Duodenal mucosa (tissue), 2 donors: ENCODE results near the gene MAP7D1.
"Not testable (repeated sequence)": the region's sequence is repeated elsewhere in the genome, so short reads cannot be mapped to it uniquely, and the experiment has no call there.

Experiments used
- H3K27ac ChIP-seq: one replicate; pipeline ENCODE4 v1.7.0; 2013; ENCODE audit warnings: low read depth, low read length
- H3K27me3 ChIP-seq, 2 donors: one replicate each; pipeline ENCODE4 v1.7.0; 2013; ENCODE audit warnings: low read length in 2 of 2, control low read depth in 1 of 2; ENCODE audit not compliant: insufficient read depth in 2 of 2, control insufficient read depth in 1 of 2
- H3K36me3 ChIP-seq, 2 donors: one replicate each; pipeline ENCODE4 v1.7.0; 2013; ENCODE audit warnings: low read length in 2 of 2, control low read depth in 1 of 2; ENCODE audit not compliant: insufficient read depth in 2 of 2, control insufficient read depth in 1 of 2
- H3K4me1 ChIP-seq, 2 donors: one replicate each; pipeline ENCODE4 v1.7.0; 2013; ENCODE audit warnings: low read length in 2 of 2, control low read depth in 1 of 2; ENCODE audit not compliant: insufficient read depth in 2 of 2, control insufficient read depth in 1 of 2
- H3K4me3 ChIP-seq, 2 donors: one replicate each; pipeline ENCODE4 v1.7.0; 2013; ENCODE audit warnings: low read length in 2 of 2, low read depth in 1 of 2
- H3K9ac ChIP-seq, 2 donors: one replicate each; pipeline ENCODE4 v1.7.0; 2013; ENCODE audit warnings: low read length in 2 of 2, low read depth in 1 of 2
- H3K9me3 ChIP-seq, 2 donors: one replicate each; pipeline ENCODE4 v1.7.0; 2013; ENCODE audit warnings: low read length in 2 of 2, control low read depth in 1 of 2; ENCODE audit not compliant: control insufficient read depth in 1 of 2

Gene MAP7D1

GRCh38 chr1:36221901-36222300 lies 65.9 kb downstream of the MAP7D1 start:
- H3K36me3 ChIP-seq, H3K27ac ChIP-seq, H3K9me3 ChIP-seq, H3K9ac ChIP-seq, H3K4me3 ChIP-seq, H3K27me3 ChIP-seq: not testable (repeated sequence)
- peaks cover 9 to 25% of the 10 kb centered on the region in 2 donors for H3K4me1 ChIP-seq

DNA sequence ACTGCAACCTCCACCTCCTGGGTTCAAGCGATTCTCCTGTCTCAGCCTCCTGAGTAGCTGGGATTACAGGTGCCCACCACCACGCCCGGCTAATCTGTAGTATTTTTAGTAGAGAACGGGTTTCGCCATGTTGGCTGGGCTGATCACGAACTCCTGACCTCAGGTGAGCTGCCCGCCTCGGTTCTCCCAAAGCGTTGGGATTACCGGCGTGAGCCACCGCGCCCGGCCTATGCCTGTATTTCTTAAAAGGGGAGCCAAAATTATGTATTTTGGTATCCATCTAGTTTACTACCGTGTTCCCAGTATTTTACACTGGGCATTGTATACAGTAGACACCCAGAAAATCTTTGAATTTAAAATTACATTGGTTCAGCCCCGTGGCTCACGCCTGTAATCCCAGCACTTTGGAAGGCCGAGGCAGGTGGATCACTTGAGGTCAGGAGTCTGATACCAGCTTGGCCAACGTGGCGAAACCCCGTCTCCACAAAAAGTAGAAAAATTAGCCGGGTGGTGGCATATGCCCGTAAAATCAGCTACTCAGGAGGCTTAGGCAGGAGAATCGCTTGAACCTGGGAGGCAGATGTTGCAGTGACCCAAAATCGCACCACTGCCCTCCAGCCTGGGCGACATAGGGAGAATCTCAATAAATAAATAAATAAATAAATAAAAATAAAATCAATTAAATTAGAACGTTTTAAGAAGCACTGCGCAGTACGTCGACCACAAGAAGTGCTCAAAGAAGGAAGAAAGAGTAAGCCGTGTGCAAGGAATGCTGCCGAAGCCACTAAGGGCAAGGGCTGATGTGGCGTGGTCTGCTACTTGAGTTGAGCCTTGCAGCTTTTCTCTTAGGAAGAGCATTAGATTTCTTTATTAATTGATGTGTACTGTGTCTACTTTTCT lies 66.8 kb downstream of the MAP7D1 start:
- no peaks in the 10 kb centered on the region for H3K27me3 ChIP-seq
- H3K9ac ChIP-seq, result peak overlapping the region; percentile 83 to 97
- H3K4me1 ChIP-seq, result peaks cover 9 to 25% of the 10 kb centered on the region in 2 donors
- peak overlapping the region; percentile 87 to 90 for H3K4me3 ChIP-seq
- H3K36me3 ChIP-seq, result peaks cover 0 to 4% of the 10 kb centered on the region in 2 donors
- H3K9me3 ChIP-seq, result no peaks in the 10 kb centered on the region
- peak overlapping the region; percentile 95 for H3K27ac ChIP-seq

- Histone ChIP-seq H3K9me3 (no peaks in the 10 kb centered on the region), H3K36me3 (peaks cover 0 to 10% of the 10 kb centered on the region in 2 donors), H3K27ac (peak overlapping the region; percentile 95), H3K4me3 (peak overlapping the region; percentile 87 to 90), H3K27me3 (no peaks in the 10 kb centered on the region), H3K9ac (peak overlapping the region; percentile 83 to 97), H3K4me1 (peaks cover 9 to 25% of the 10 kb centered on the region in 2 donors)
Measured at GRCh38 chr1:36223381-36223995, 67.5 kb downstream of the MAP7D1 start.

DNA sequence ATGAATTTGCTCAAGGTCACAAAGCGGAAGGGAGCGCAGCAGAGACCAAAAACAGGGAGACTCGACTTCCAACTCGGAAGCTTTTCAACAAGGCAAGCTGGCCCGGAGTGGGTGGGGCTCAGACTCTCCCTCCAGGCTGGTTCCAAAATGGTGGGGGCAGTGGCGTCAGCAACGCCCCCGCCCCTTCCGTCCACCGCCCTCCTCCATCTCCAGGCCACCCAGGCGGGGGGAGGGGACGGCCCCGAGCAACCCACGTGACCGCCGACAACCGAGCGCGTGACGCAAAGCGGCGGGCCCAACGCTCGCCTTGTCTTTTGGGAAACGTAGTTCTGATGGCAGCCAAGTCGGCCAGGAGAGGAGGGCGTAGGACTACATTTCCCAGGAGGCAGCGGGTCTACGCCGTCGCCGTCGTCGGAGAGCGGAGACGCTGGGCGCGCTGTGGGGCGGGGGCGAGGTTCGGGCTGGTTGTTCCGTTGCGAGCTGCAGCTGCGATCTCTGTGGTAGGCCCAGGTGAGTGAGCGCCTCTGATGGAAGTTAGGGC lies 68.1 kb downstream of the MAP7D1 start, which contains the start of gene THRAP3:
TSS of gene THRAP3 (plus strand) at position 448 of the 541 bp plus-strand sequence. CDS start 58,121 bp downstream, outside the sequence.
- H3K27ac ChIP-seq, result peak within 1 kb of the TSS; percentile 95
- H3K36me3 ChIP-seq, result peaks cover 0 to 10% of the 10 kb centered on the region in 2 donors
- H3K4me1 ChIP-seq, result peaks cover 9 to 25% of the 10 kb centered on the region in 2 donors

DNA sequence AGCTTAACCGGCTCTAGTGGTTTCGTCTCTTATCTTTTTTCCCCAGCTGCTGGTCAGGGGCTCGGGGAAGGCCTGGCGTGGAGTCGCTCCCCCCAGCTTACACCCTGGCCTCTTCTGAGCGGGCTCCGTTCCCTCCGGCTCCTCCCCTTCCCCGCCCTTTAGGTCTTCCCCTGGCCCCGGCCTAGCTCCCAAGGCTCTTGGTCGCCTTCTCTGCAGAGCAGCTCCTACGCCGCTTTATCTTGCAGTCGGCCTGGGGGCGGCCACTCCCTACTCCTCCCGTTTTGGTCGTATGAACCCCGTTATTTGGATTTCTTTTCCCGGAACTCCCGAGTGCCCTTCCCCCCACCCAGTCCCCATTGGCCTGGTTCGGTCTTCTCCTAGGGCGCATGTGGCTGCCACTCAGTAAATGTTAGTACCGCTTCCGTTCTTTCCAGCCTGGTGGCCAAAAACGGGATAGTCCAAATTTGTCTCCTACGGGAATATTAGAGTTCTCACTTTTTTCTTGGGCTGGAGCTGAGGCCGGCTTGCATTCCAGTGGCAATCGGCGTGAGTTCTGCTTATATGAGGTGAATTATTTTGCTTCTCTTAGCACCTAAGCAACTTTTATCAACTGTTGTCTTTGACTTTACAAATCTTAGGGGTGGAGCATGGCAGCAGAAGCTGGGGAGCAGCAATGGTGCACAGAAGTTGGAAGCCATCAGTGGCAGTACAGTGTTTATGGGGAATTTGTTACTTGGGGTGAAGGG lies 68.8 kb downstream of the MAP7D1 start:
- Histone ChIP-seq H3K27me3 (no peaks in the 10 kb centered on the region), H3K9me3 (no peaks in the 10 kb centered on the region), H3K36me3 (peaks cover 0 to 10% of the 10 kb centered on the region in 2 donors), H3K4me1 (peaks cover 9 to 25% of the 10 kb centered on the region in 2 donors), H3K27ac (peak overlapping the region; percentile 93), H3K4me3 (peak overlapping the region; percentile 76 to 83), H3K9ac (peak overlapping the region; percentile 44 to 86)

More for the DNA sequence above, 68.1 kb downstream of the MAP7D1 start, which contains the start of gene THRAP3:
- Histone ChIP-seq H3K9me3 (no peaks in the 10 kb centered on the region), H3K9ac (peak within 1 kb of the TSS; percentile 83 to 97), H3K4me3 (peak within 1 kb of the TSS; percentile 87 to 90), H3K27me3 (no peaks in the 10 kb centered on the region)

DNA sequence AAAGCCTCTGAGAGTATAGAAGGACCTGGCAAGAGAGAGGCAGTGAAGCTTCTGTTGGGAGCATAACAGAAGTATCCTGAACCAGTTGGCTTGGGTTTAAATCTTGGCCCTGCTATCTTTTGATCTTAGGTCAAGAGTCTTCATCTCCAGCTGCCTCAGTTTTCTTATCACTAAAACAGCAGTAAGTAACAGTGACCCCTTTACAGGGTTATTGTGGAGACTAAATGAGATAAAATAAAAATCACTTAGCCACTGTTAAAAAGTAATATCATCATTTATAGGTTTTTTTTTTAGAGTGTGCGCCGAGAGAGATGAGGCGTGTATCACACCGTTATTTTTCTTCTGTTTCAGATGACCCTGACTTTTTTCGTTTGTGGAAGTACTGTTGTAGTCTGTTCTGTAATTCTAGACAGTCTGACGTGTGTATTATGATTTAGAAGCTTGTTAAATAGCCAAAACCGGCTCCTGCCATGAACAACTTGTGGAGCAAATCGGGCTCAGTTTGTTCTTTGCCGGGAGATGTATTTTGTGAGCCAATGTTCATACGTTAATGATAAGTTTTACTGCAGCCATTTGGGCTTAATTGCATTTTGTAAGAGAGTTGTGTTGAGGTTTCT lies 69.4 kb downstream of the MAP7D1 start:
- Histone ChIP-seq H3K9ac (peak overlapping the region; percentile 44 to 86), H3K4me3 (peak overlapping the region; percentile 76 to 83), H3K4me1 (peaks cover 9 to 25% of the 10 kb centered on the region in 2 donors), H3K9me3 (no peaks in the 10 kb centered on the region), H3K36me3 (peaks cover 0 to 15% of the 10 kb centered on the region in 2 donors), H3K27ac (no peak overlapping the region), H3K27me3 (no peaks in the 10 kb centered on the region)

DNA sequence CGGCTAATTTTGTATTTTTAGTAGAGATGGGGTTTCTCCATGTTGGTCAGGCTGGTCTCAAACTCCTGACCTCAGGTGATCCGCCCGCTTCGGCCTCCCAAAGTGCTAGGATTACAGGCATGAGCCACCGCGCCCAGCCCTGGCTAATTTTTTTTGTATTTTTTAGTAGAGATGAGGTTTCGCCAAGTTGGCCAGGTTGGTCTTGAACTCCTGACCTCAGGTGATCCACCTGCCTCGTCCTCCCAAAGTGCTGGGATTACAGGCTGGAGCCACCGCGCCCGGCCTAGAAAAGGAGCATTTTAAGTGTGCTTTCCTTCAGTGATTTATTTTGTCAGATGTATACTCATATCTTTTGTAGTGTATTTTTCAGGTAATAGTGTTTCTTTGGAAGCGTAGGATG lies 74.3 kb downstream of the MAP7D1 start:
- peaks cover 0 to 33% of the 10 kb centered on the region in 2 donors for H3K36me3 ChIP-seq
- H3K4me3 ChIP-seq, H3K27ac ChIP-seq, H3K9me3 ChIP-seq, H3K9ac ChIP-seq, H3K27me3 ChIP-seq: not testable (repeated sequence)
- H3K4me1 ChIP-seq, result peaks cover 10 to 13% of the 10 kb centered on the region in 2 donors
